GM21825 (cell line): ENCODE measurements around the gene MYH15.

Experiments
- ATAC-seq: cut with Tn5 transposase; IDR thresholded peaks from one replicate; pipeline ENCODE4 v1.9.1; 2021; ENCODE audit warnings: mild to moderate bottlenecking, moderate library complexity; ENCODE audit not compliant: unreplicated experiment

Gene MYH15

GRCh38 chr3:108510496-108510895, at the start of gene MYH15:
MYH15 (minus strand) TSS chr3:108510596; CDS start chr3:108510530, 66 bp downstream.
- ATAC-seq, result no peak

- no peak for ATAC-seq
Measured at GRCh38 chr3:108555966-108556581, 45.7 kb upstream of the MYH15 start.

- no peak for ATAC-seq
Measured at GRCh38 chr3:108554913-108555571, 44.6 kb upstream of the MYH15 start.

GRCh38 chr3:108554229-108554628, 43.8 kb upstream of the MYH15 start:
- ATAC-seq, result no peak

GRCh38 chr3:108552267-108553159, 42.1 kb upstream of the MYH15 start:
- no peak for ATAC-seq

- no peak for ATAC-seq
Measured at GRCh38 chr3:108548886-108549285, 38.5 kb upstream of the MYH15 start.

GRCh38 chr3:108548304-108548703, 37.9 kb upstream of the MYH15 start:
- no peak for ATAC-seq

- ATAC-seq, result no peak
Measured at GRCh38 chr3:108546692-108547091, 36.3 kb upstream of the MYH15 start.

GRCh38 chr3:108546247-108546646, 35.9 kb upstream of the MYH15 start:
- no peak for ATAC-seq

- no peak for ATAC-seq
Measured at GRCh38 chr3:108538083-108538482, 27.7 kb upstream of the MYH15 start.

- peak; percentile 91 for ATAC-seq
Measured at GRCh38 chr3:108528459-108529252, 18.3 kb upstream of the MYH15 start.

- no peak for ATAC-seq
Measured at GRCh38 chr3:108527817-108528216, 17.4 kb upstream of the MYH15 start.

- ATAC-seq, result no peak
Measured at GRCh38 chr3:108527109-108527508, 16.7 kb upstream of the MYH15 start.

GRCh38 chr3:108525971-108526370, 15.6 kb upstream of the MYH15 start:
- no peak for ATAC-seq

- ATAC-seq, result no peak
Measured at GRCh38 chr3:108525256-108525655, 14.9 kb upstream of the MYH15 start.

GRCh38 chr3:108524537-108524936, 14.1 kb upstream of the MYH15 start:
- no peak for ATAC-seq

- ATAC-seq, result no peak
Measured at GRCh38 chr3:108518895-108519294, 8.5 kb upstream of the MYH15 start.

GRCh38 chr3:108516881-108517280, 6.5 kb upstream of the MYH15 start:
- ATAC-seq, result no peak

- ATAC-seq, result no peak
Measured at GRCh38 chr3:108513961-108514360, 3.6 kb upstream of the MYH15 start.

- ATAC-seq, result no peak
Measured at GRCh38 chr3:108512671-108513070, 2.3 kb upstream of the MYH15 start.

- no peak for ATAC-seq
Measured at GRCh38 chr3:108511490-108511889, 1.1 kb upstream of the MYH15 start.
